ENCODE results near the gene OR10A5.
"Not testable (repeated sequence)": the region's sequence is repeated elsewhere in the genome, so short reads cannot be mapped to it uniquely, and the experiment has no call there.

The OR10A5 gene

GRCh38 chr11:6876325-6876724 is 30.8 kb downstream of the OR10A5 start, which contains the start of gene OR10A4:
TSS of gene OR10A4 (plus strand) at chr11:6876625. CDS start at chr11:6876648, 23 bp downstream.
- Histone ChIP-seq H3K4me3 (no peak within 1 kb of the TSS), H3K9me3 (no peaks in the 10 kb centered on the region), H3K4me1 (no peaks in the 10 kb centered on the region), H3K36me3 (no peaks in the 10 kb centered on the region), H3K27ac (no peak within 1 kb of the TSS), H3K27me3 (no peaks in the 10 kb centered on the region)
- intact Hi-C loops (cut with DNase I; ENCODE audit: low total_unique reads) = no loop called here
- no peak for TF ChIP-seq CTCF (IDR thresholded peaks at IDR 0.05)
- no peak for DNase-seq

- H3K4me3 ChIP-seq = no peak overlapping the region
- no peaks in the 10 kb centered on the region for H3K27me3 ChIP-seq
- no peak for DNase-seq
- no peaks in the 10 kb centered on the region for H3K36me3 ChIP-seq
- H3K9me3 ChIP-seq = no peaks in the 10 kb centered on the region
- intact Hi-C loops (cut with DNase I; ENCODE audit: low total_unique reads) = no loop called here
- TF ChIP-seq CTCF (IDR thresholded peaks at IDR 0.05) = no peak
- H3K4me1 ChIP-seq = no peaks in the 10 kb centered on the region
- H3K27ac ChIP-seq = no peak overlapping the region
These were observed 31.4 kb downstream of the OR10A5 start for GRCh38 chr11:6876914-6877313.

- Histone ChIP-seq H3K36me3 (no peaks in the 10 kb centered on the region), H3K4me3 (no peak overlapping the region), H3K27me3 (no peaks in the 10 kb centered on the region), H3K9me3 (no peaks in the 10 kb centered on the region), H3K4me1 (no peaks in the 10 kb centered on the region), H3K27ac (no peak overlapping the region)
- TF ChIP-seq CTCF (IDR thresholded peaks at IDR 0.05) = no peak
- intact Hi-C loops (cut with DNase I; ENCODE audit: low total_unique reads) = no loop called here
- no peak for DNase-seq
These were observed 37.3 kb downstream of the OR10A5 start for GRCh38 chr11:6882751-6883150.

- H3K4me1 ChIP-seq = not testable (repeated sequence)
These were observed 42.2 kb downstream of the OR10A5 start for GRCh38 chr11:6887711-6888110.

GRCh38 chr11:6888830-6889229 is 43.3 kb downstream of the OR10A5 start:
- Histone ChIP-seq H3K4me1 (no peaks in the 10 kb centered on the region), H3K27ac (no peak overlapping the region), H3K4me3 (no peak overlapping the region), H3K36me3 (no peaks in the 10 kb centered on the region), H3K27me3 (no peaks in the 10 kb centered on the region), H3K9me3 (no peaks in the 10 kb centered on the region)
- intact Hi-C loops (cut with DNase I; ENCODE audit: low total_unique reads) = no loop called here
- DNase-seq = no peak
- TF ChIP-seq CTCF (IDR thresholded peaks at IDR 0.05) = no peak

More at GRCh38 chr11:6887711-6888110, 42.2 kb downstream of the OR10A5 start:
- H3K9me3 ChIP-seq; H3K4me3 ChIP-seq; H3K36me3 ChIP-seq; H3K27ac ChIP-seq; intact Hi-C loops (cut with DNase I; ENCODE audit: low total_unique reads); H3K27me3 ChIP-seq; DNase-seq: not testable (repeated sequence)

- no peaks in the 10 kb centered on the region for H3K27me3 ChIP-seq
- no peaks in the 10 kb centered on the region for H3K36me3 ChIP-seq
- no peaks in the 10 kb centered on the region for H3K4me1 ChIP-seq
- no peak overlapping the region for H3K4me3 ChIP-seq
- no peak for DNase-seq
- H3K27ac ChIP-seq = no peak overlapping the region
- H3K9me3 ChIP-seq = no peaks in the 10 kb centered on the region
- TF ChIP-seq CTCF (IDR thresholded peaks at IDR 0.05) = no peak
- intact Hi-C loops (cut with DNase I; ENCODE audit: low total_unique reads) = no loop called here
These were observed 44.4 kb downstream of the OR10A5 start for GRCh38 chr11:6889835-6890234.
